Activated gamma-delta T cell (primary cell): Measurements from ENCODE around the gene SERP2.

ENCODE experiments used
- DNase-seq: peaks from one replicate; lab custom pipeline; 2025; lab: John Stamatoyannopoulos, UW

The SERP2 gene

GRCh38 chr13:44411841-44412240 is 38.2 kb downstream of the SERP2 start:
- no peak for DNase-seq

- no peak for DNase-seq
These were observed 38.8 kb downstream of the SERP2 start for GRCh38 chr13:44412346-44412935.

- no peak for DNase-seq
These were observed 39.5 kb downstream of the SERP2 start for GRCh38 chr13:44413095-44413494.

- no peak for DNase-seq
These were observed 41.1 kb downstream of the SERP2 start for GRCh38 chr13:44414716-44415115.

GRCh38 chr13:44415815-44416214 is 42.2 kb downstream of the SERP2 start:
- DNase-seq, result no peak

- DNase-seq, result no peak
These were observed 42.7 kb downstream of the SERP2 start for GRCh38 chr13:44416301-44416700.

- DNase-seq, result no peak
These were observed 43.1 kb downstream of the SERP2 start for GRCh38 chr13:44416744-44417143.

- DNase-seq, result no peak
These were observed 43.8 kb downstream of the SERP2 start for GRCh38 chr13:44417446-44417845.

GRCh38 chr13:44417876-44418275 is 44.3 kb downstream of the SERP2 start:
- no peak for DNase-seq

GRCh38 chr13:44420376-44421220 is 47.0 kb downstream of the SERP2 start:
- DNase-seq, result no peak

- DNase-seq, result no peak
These were observed 48.4 kb downstream of the SERP2 start for GRCh38 chr13:44421853-44422525.

GRCh38 chr13:44422755-44423643 is 49.4 kb downstream of the SERP2 start:
- DNase-seq, result no peak

- DNase-seq, result no peak
These were observed 50.2 kb downstream of the SERP2 start for GRCh38 chr13:44423824-44424223.

GRCh38 chr13:44425041-44425814 is 51.6 kb downstream of the SERP2 start:
- no peak for DNase-seq

GRCh38 chr13:44425815-44426078 is 52.1 kb downstream of the SERP2 start:
- DNase-seq, result no peak

GRCh38 chr13:44426461-44426860 is 52.8 kb downstream of the SERP2 start:
- no peak for DNase-seq

- DNase-seq, result no peak
These were observed 55.7 kb downstream of the SERP2 start for GRCh38 chr13:44429311-44429710.

- DNase-seq, result no peak
These were observed 57.5 kb downstream of the SERP2 start for GRCh38 chr13:44431150-44431549.

- no peak for DNase-seq
These were observed 59.0 kb downstream of the SERP2 start for GRCh38 chr13:44432650-44433049.

- no peak for DNase-seq
These were observed 60.5 kb downstream of the SERP2 start for GRCh38 chr13:44433863-44434765.
